Upper lobe of left lung (tissue), 4 donors: ENCODE results near the gene ALX4.

Experiments used
- CTCF ChIP-seq, 6 experiments: fragments of 450-650 bp in 4 of 6; fragments of 200-600 bp in 2 of 6; sonication (generic) in 2 of 6; IDR thresholded peaks; one replicate each; pipeline ENCODE4 v1.5.1; 2016 to 2019; ENCODE audit warnings: antibody characterized with exemption in 6 of 6
- EP300 ChIP-seq, 4 donors: sonication (generic); formaldehyde crosslinking; IDR thresholded peaks; one replicate each; pipeline ENCODE4 v1.5.1; 2017; ENCODE audit warnings: antibody characterized with exemption in 4 of 4, control low read depth in 2 of 4
- POLR2A ChIP-seq, 4 donors: fragments of 450-650 bp; IDR thresholded peaks; one replicate each; pipeline ENCODE4 v1.5.1; 2016 to 2017; ENCODE audit warnings: antibody characterized with exemption in 4 of 4, mild to moderate bottlenecking in 2 of 4
- POLR2AphosphoS5 ChIP-seq, 2 donors: sonication (generic); formaldehyde crosslinking; IDR thresholded peaks; one replicate each; pipeline ENCODE4 v1.5.1; 2017; ENCODE audit warnings: antibody characterized with exemption in 2 of 2

- TF ChIP-seq POLR2A (IDR thresholded peaks at IDR 0.05) (no peak), CTCF (IDR thresholded peaks at IDR 0.05) (no peak), POLR2AphosphoS5 (IDR thresholded peaks at IDR 0.05) (no peak), EP300 (IDR thresholded peaks at IDR 0.05) (no peak)
Observed at GRCh38 chr11:44223238-44223637, 86.7 kb downstream of the ALX4 start.
